OCI-LY3 (cell line): ENCODE data around the gene ELF1.
A peak's percentile ranks its signal among the peaks of the same experiment; 100 is the strongest.

ENCODE experiments used
- H2AFZ ChIP-seq: fragments of 200-600, 300-600 bp; shearing (Covaris generic); 2 replicates; pipeline ENCODE4 v1.6.0; 2014; ENCODE audit warnings: antibody characterized with exemption, low read depth, low read length
- H3K27ac ChIP-seq: fragments of 200-600, 300-600 bp; sonication (generic); 2 replicates; pipeline ENCODE4 v1.5.1; 2014; ENCODE audit warnings: mild to moderate bottlenecking, low read length, moderate library complexity, mixed read lengths
- H3K27me3 ChIP-seq: fragments of 200-600, 300-600 bp; sonication (generic); 2 replicates; pipeline ENCODE4 v1.6.1; 2014; ENCODE audit warnings: low read depth, low read length, mixed read lengths
- H3K36me3 ChIP-seq: fragments of 200-600, 300-600 bp; sonication (generic); replicated peaks from 2 replicates; pipeline ENCODE3; 2014; ENCODE audit warnings: low read depth, low read length, mixed read lengths
- H3K4me1 ChIP-seq: fragments of 300-600, 200-600 bp; sonication (generic); 2 replicates; pipeline ENCODE4 v1.6.1; 2014; ENCODE audit warnings: low read length, mixed read lengths
- H3K4me2 ChIP-seq: fragments of 200-600, 300-600 bp; sonication (generic); 2 replicates; pipeline ENCODE4 v1.6.1; 2014; ENCODE audit warnings: low read length, mixed read lengths
- H3K4me3 ChIP-seq: fragments of 300-600, 200-600 bp; sonication (generic); 2 replicates; pipeline ENCODE4 v1.5.1; 2014; ENCODE audit warnings: antibody characterized with exemption, mild to moderate bottlenecking, low read length, moderate library complexity
- H3K79me2 ChIP-seq: fragments of 300-600, 200-600 bp; shearing (Covaris generic); 2 replicates; pipeline ENCODE4 v1.6.1; 2014; ENCODE audit warnings: mild to moderate bottlenecking, low read length, mixed read lengths
- H3K9ac ChIP-seq: fragments of 300-600, 200-600 bp; shearing (Covaris generic); 2 replicates; pipeline ENCODE4 v1.6.0; 2014; ENCODE audit warnings: mild to moderate bottlenecking, low read length, moderate library complexity
- H3K9me3 ChIP-seq: fragments of 200-600, 300-600 bp; shearing (Covaris generic); 2 replicates; pipeline ENCODE4 v1.6.1; 2014; ENCODE audit warnings: low read length, mixed read lengths; ENCODE audit not compliant: insufficient read depth
- H4K20me1 ChIP-seq: fragments of 200-600, 300-600 bp; sonication (generic); 2 replicates; pipeline ENCODE4 v1.6.1; 2016; ENCODE audit warnings: low read length, mixed read lengths; ENCODE audit not compliant: insufficient read depth
- CTCF ChIP-seq: fragments of 200-600, 300-600 bp; sonication (generic); IDR thresholded peaks from 2 replicates; pipeline ENCODE4 v1.5.1; 2014; ENCODE audit warnings: antibody characterized with exemption, low read length, low read depth
- EZH2phosphoT487 ChIP-seq: fragments of 200-600 bp; shearing (Covaris generic); IDR thresholded peaks from 2 replicates; pipeline ENCODE4 v1.6.1; 2018; ENCODE audit warnings: antibody characterized with exemption, mixed run types, low read depth

ELF1 gene

DNA sequence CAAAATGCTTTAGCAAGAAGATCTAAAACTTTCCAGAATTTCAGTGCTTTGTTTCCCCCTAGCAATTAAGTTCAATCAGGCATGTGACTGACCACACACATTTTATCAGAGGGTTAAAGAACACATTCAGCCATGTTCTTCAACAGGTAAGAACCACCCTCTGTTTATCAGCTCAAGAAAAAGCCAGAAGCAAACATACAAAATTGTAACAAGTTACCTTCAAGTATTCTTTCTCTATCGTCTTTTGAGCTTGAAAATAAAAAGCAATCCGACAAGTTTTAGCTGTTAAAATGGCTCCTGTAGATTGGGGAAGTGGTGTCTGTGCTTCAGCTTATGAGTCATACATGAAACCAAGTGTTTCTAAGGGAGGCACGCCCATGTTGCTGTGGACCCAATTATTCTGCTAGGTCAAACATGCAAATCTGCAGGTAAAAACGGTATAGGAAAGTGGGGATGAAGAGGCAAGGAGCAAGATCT, at the start of gene ELF1:
Gene ELF1, minus strand, starts transcription at position 306 of the 477 bp plus-strand sequence. CDS start 37,262 bp downstream, outside the sequence.
- H3K27ac ChIP-seq, result peak within 1 kb of the TSS; percentile 97
- H3K27me3 ChIP-seq, result no peaks in the 10 kb centered on the region
- peaks cover 54% of the 10 kb centered on the region for H3K79me2 ChIP-seq
- peaks cover 17% of the 10 kb centered on the region for H3K36me3 ChIP-seq
- H4K20me1 ChIP-seq, result peaks cover 25% of the 10 kb centered on the region
- TF ChIP-seq CTCF, result no peak
- no peak for TF ChIP-seq EZH2phosphoT487
- peak within 1 kb of the TSS; percentile 79 for H3K4me2 ChIP-seq
- peak within 1 kb of the TSS; percentile 62 for H2AFZ ChIP-seq
- no peaks in the 10 kb centered on the region for H3K9me3 ChIP-seq
- H3K4me3 ChIP-seq, result peak within 1 kb of the TSS; percentile 85
- H3K4me1 ChIP-seq, result peaks cover 33% of the 10 kb centered on the region
- peak within 1 kb of the TSS; percentile 94 for H3K9ac ChIP-seq

DNA sequence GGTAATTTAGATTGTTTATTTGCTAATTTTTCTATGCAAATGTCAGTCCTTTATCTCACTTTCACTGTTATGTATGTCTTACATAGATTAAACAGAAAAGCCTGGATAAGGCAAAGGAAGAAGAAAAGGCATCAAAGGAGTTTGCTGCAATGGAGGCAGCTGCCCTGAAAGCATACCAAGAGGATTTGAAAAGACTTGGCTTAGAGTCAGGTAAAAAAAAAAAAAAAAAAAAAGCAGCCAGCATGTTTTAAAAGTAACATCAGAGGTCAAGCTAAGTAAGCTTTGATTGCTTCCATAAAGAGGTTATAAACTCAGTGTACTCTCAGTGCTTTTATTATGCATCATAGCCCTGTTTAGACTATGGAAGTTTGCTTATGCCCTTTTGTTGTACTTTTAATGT, 46.0 kb upstream of the ELF1 start:
- Histone ChIP-seq H3K4me3 (no peak overlapping the region), H3K4me2 (no peak overlapping the region), H4K20me1 (no peaks in the 10 kb centered on the region), H3K79me2 (peaks cover 29% of the 10 kb centered on the region), H3K27me3 (no peaks in the 10 kb centered on the region), H3K9ac (no peak overlapping the region), H3K9me3 (no peaks in the 10 kb centered on the region), H2AFZ (no peak overlapping the region), H3K27ac (no peak overlapping the region), H3K4me1 (peaks cover 14% of the 10 kb centered on the region), H3K36me3 (peaks cover 42% of the 10 kb centered on the region)
- TF ChIP-seq CTCF (no peak), EZH2phosphoT487 (no peak)

- H4K20me1 ChIP-seq, result no peaks in the 10 kb centered on the region
- no peak overlapping the region for H3K9ac ChIP-seq
- no peak overlapping the region for H2AFZ ChIP-seq
- no peak overlapping the region for H3K4me2 ChIP-seq
- TF ChIP-seq EZH2phosphoT487, result no peak
- no peak for TF ChIP-seq CTCF
- H3K9me3 ChIP-seq, result no peaks in the 10 kb centered on the region
- no peak overlapping the region for H3K27ac ChIP-seq
- peaks cover 38% of the 10 kb centered on the region for H3K36me3 ChIP-seq
- peaks cover 17% of the 10 kb centered on the region for H3K4me1 ChIP-seq
- H3K27me3 ChIP-seq, result no peaks in the 10 kb centered on the region
- peaks cover 29% of the 10 kb centered on the region for H3K79me2 ChIP-seq
- no peak overlapping the region for H3K4me3 ChIP-seq
Observed at GRCh38 chr13:41064493-41064892, 45.4 kb upstream of the ELF1 start.

DNA sequence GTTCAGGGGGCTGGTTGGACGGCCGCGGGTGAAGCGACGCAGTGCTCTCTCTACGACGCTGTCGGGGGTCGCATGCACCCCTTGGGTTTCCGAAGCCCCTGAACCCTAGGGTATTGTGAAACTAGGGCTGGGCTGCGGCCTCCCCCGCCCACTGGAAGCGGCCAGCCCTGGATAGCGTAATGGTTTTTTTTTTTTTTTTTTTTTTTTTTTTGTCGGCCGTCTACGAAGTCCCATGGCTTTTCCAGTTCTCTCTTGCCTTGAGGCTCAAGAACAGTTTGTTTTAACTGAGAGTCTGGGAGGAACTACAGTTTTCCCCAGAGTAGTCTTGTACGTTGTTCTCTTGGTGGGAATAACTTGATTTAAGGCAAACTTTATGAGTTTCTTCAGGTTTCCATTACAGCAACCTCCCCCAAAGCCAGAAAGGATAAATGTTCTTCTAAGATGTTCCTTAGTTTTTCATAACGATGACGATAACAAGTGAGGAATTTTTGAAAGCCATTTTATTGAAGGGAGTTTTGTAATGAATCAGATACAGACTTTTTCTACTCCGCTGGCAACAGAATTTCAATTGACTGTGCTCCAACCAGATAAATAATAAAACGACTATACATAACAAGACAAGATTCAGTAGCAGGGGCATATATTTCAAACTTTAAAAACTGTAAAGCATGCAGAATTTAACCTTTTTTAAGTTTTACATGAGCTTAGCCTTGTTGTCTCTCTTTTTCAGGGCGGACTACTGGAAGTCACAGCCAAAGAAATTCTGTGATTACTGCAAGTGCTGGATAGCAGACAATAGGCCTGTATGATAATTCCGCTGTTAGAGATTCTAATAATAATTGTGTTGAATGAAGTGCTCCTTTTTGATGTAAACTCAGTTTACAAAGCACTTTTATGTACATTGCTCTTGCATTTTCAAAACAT, 43.1 kb upstream of the ELF1 start:
- peaks cover 29% of the 10 kb centered on the region for H3K79me2 ChIP-seq
- peaks cover 22% of the 10 kb centered on the region for H3K36me3 ChIP-seq
- H3K4me3 ChIP-seq, result peak overlapping the region; percentile 87
- no peak for TF ChIP-seq CTCF
- TF ChIP-seq EZH2phosphoT487, result no peak
- peak overlapping the region; percentile 87 for H3K4me2 ChIP-seq
- H2AFZ ChIP-seq, result peak overlapping the region; percentile 94; the same call in 1 of the 2 replicates
- H3K27ac ChIP-seq, result peak overlapping the region; percentile 88
- H3K4me1 ChIP-seq, result peaks cover 22% of the 10 kb centered on the region
- H3K27me3 ChIP-seq, result no peaks in the 10 kb centered on the region
- no peaks in the 10 kb centered on the region for H3K9me3 ChIP-seq
- peak overlapping the region; percentile 96 for H3K9ac ChIP-seq
- no peaks in the 10 kb centered on the region for H4K20me1 ChIP-seq
